ENCODE data around the gene NUDT21. TPM values are rescaled to one million over a fixed set of nuclear protein-coding genes. Genes with fewer than 3 reads are reported as not detected.

Gene NUDT21
- total and polyA plus RNA-seq, 10 donors = 19.4 to 93.0 (median 65.4) TPM

GRCh38 chr16:56425439-56425832 lies 25.7 kb downstream of the NUDT21 start, which contains the start of gene AMFR:
AMFR (minus strand) TSS chr16:56425545; CDS start chr16:56425327, 218 bp downstream.
- WGBS, 5 donors = 0 to 1% (median 1%) methylated on average over 10 to 57 of the region's 57 CpGs
- Histone ChIP-seq H3K9me3 (no peaks in the 10 kb centered on the region), H3K36me3 (peaks cover 0 to 6% (median 1%) of the 10 kb centered on the region in 6 donors), H3K4me3 (peak within 1 kb of the TSS; percentile 75 to 92 (median 86)), H3K27me3 (replicated peaks in 1 of 7) (no peaks in the 10 kb centered on the region), H3K27ac (peak within 1 kb of the TSS; percentile 64 to 93 (median 87)), H3K4me1 (peaks cover 31 to 50% (median 44%) of the 10 kb centered on the region in 6 donors)
- peak in 1 of 3 donors; percentile 17 for TF ChIP-seq POLR2A (IDR thresholded peaks at IDR 0.05)
- peak; percentile 44 to 75 (median 75) for TF ChIP-seq POLR2AphosphoS5 (IDR thresholded peaks at IDR 0.05)
- TF ChIP-seq CTCF (IDR thresholded peaks at IDR 0.05 in 8 of 11, conservative IDR thresholded peaks at IDR 0.05 in 3 of 11) = peak in 7 of 11 experiments; percentile 42 to 78 (median 74)
- peak; percentile 93 for DNase-seq
- intact Hi-C loops (cut with DNase I; ENCODE audit: low total_unique reads) = no loop called here

GRCh38 chr16:56424791-56425438 lies 26.2 kb downstream of the NUDT21 start:
- peak; percentile 92 for DNase-seq
- Histone ChIP-seq H3K4me1 (peaks cover 33 to 55% (median 50%) of the 10 kb centered on the region in 6 donors), H3K36me3 (peaks cover 0 to under 1% (median 0%) of the 10 kb centered on the region in 6 donors), H3K27ac (peak overlapping the region; percentile 64 to 93 (median 87)), H3K9me3 (no peaks in the 10 kb centered on the region), H3K4me3 (peak overlapping the region; percentile 75 to 92 (median 86)), H3K27me3 (replicated peaks in 1 of 7) (no peaks in the 10 kb centered on the region)
- TF ChIP-seq POLR2AphosphoS5 (IDR thresholded peaks at IDR 0.05) = peak in 1 of 3 donors; percentile 2
- TF ChIP-seq CTCF (IDR thresholded peaks at IDR 0.05 in 8 of 11, conservative IDR thresholded peaks at IDR 0.05 in 3 of 11) = no peak
- no peak for TF ChIP-seq POLR2A (IDR thresholded peaks at IDR 0.05)
- intact Hi-C loops (cut with DNase I; ENCODE audit: low total_unique reads) = no loop called here
- WGBS, 5 donors = 1 to 2% (median 1%) methylated on average over 21 to 79 of the region's 79 CpGs

DNA sequence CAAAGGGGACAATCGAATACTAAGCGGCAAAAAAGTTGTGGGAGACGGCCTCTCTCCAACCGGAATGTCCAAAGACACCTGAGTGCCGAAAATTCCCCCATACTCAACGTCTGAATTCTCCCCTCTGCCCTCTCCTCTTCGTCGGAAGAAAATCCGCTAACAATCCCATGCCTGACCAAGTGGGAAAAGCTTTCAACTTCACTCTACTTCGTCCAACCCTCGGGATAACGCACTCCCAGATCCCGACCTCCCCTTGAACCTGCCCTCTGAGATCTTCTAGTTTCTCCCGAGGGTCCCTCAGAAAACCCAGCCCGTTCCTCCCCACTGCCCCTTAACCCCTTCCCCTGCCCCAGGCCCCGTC lies 26.7 kb downstream of the NUDT21 start:
- no peaks in the 10 kb centered on the region for H3K27me3 ChIP-seq (replicated peaks in 1 of 7)
- peaks cover 36 to 60% (median 54%) of the 10 kb centered on the region in 6 donors for H3K4me1 ChIP-seq
- no peak for DNase-seq
- H3K36me3 ChIP-seq = no peaks in the 10 kb centered on the region
- H3K9me3 ChIP-seq = no peaks in the 10 kb centered on the region
- peak overlapping the region; percentile 75 to 92 (median 86) for H3K4me3 ChIP-seq
- intact Hi-C loops (cut with DNase I; ENCODE audit: low total_unique reads) = no loop called here
- TF ChIP-seq POLR2AphosphoS5 (IDR thresholded peaks at IDR 0.05) (no peak), CTCF (IDR thresholded peaks at IDR 0.05 in 8 of 11, conservative IDR thresholded peaks at IDR 0.05 in 3 of 11) (no peak), POLR2A (IDR thresholded peaks at IDR 0.05) (no peak)
- H3K27ac ChIP-seq = peak overlapping the region; percentile 64 to 93 (median 87)
- WGBS, 5 donors = 1 to 2% (median 2%) methylated on average over 16 of the region's 16 CpGs

Measured in spleen (tissue), 11 donors.